Hepatocyte (in vitro differentiated cells): ENCODE data around the gene CD8B.

Experiments used
- EZH2 ChIP-seq: fragments of 200-600 bp; sonication (generic); IDR thresholded peaks from 2 replicates; pipeline ENCODE4 v1.6.1; 2016; ENCODE audit warnings: antibody characterized with exemption, mild to moderate bottlenecking, borderline replicate concordance
- TF ChIP-seq, protein P1 (sequence below): fragments of 200-600 bp; sonication (generic); IDR thresholded peaks from 2 replicates; pipeline ENCODE4 v1.5.1; 2016; ENCODE audit warnings: antibody characterized with exemption, mild to moderate bottlenecking; ENCODE audit not compliant: poor library complexity

DNA sequence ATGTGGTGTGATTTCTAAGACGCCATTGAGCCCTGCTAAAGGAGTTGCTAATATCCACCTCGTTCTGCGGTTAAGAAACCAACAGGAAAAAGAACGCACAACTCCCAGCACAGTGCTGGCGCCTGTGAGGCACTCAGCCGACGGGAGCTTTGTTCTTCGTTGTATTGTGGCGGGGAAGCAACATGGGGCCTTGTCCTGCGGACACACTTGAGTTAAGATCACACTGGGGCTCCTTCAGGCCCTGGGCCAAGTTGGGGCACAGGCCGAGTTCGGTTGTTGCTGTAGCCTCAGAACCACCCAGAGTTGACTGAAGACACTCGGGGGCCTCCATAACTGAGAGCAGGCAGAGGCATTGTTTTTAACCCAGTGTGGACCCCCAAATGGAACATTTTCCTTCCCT, 40.4 kb downstream of the CD8B start:
- TF ChIP-seq, protein P1, sequence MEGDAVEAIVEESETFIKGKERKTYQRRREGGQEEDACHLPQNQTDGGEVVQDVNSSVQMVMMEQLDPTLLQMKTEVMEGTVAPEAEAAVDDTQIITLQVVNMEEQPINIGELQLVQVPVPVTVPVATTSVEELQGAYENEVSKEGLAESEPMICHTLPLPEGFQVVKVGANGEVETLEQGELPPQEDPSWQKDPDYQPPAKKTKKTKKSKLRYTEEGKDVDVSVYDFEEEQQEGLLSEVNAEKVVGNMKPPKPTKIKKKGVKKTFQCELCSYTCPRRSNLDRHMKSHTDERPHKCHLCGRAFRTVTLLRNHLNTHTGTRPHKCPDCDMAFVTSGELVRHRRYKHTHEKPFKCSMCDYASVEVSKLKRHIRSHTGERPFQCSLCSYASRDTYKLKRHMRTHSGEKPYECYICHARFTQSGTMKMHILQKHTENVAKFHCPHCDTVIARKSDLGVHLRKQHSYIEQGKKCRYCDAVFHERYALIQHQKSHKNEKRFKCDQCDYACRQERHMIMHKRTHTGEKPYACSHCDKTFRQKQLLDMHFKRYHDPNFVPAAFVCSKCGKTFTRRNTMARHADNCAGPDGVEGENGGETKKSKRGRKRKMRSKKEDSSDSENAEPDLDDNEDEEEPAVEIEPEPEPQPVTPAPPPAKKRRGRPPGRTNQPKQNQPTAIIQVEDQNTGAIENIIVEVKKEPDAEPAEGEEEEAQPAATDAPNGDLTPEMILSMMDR: no peak
- TF ChIP-seq EZH2: no peak
